Psoas muscle (tissue), 8 donors: ENCODE results near the gene CIP2A. TPM values are rescaled to one million over a fixed set of nuclear protein-coding genes. Genes with fewer than 3 reads are reported as not detected.
A peak's percentile ranks its signal among the peaks of the same experiment; 100 is the strongest.

Experiments
- ATAC-seq, 4 donors: fragments of 200-7000 bp; cut with Tn5 transposase; one replicate each; pipeline ENCODE4 v1.9.1; 2020; ENCODE audit warnings: moderate library complexity in 3 of 4, mild to moderate bottlenecking in 2 of 4
- DNase-seq, 2 donors: peaks; one replicate each; pipeline ENCODE4 v3.0.0-alpha.2; 2020
- H3K27ac ChIP-seq: fragments of 200-600 bp; one replicate; pipeline ENCODE4 v1.8.0; 2022
- H3K27me3 ChIP-seq, 3 donors: fragments of 200-600 bp in 1 of 3; one replicate each; pipeline versions ENCODE4 v1.6.1 to v1.8.0; 2013 to 2022; ENCODE audit warnings: low read length in 2 of 3, mild to moderate bottlenecking in 2 of 3, moderate library complexity in 1 of 3; ENCODE audit not compliant: insufficient read depth in 3 of 3
- H3K36me3 ChIP-seq, 2 donors: fragments of 200-600 bp in 1 of 2; one replicate each; pipeline versions ENCODE4 v1.6.1 to v1.8.0; 2013 to 2022; ENCODE audit warnings: low read depth in 1 of 2, mild to moderate bottlenecking in 1 of 2, moderate library complexity in 1 of 2; ENCODE audit not compliant: insufficient read depth in 1 of 2
- H3K4me1 ChIP-seq: fragments of 200-600 bp; one replicate; pipeline ENCODE4 v1.8.0; 2022
- H3K4me3 ChIP-seq: fragments of 200-600 bp; one replicate; pipeline ENCODE4 v1.8.0; 2022; ENCODE audit warnings: mild to moderate bottlenecking
- H3K9me3 ChIP-seq: fragments of 200-600 bp; one replicate; pipeline ENCODE4 v1.8.0; 2022
- CTCF ChIP-seq: fragments of 200-600 bp; IDR thresholded peaks from one replicate; pipeline ENCODE4 v1.8.0; 2022; ENCODE audit warnings: antibody characterized with exemption
- WGBS, 3 donors: extraction: QIAGEN DNeasy Blood & Tissue Kit; methylation state at CpG; one replicate each; pipeline versions ENCODE4 v1.1.6 to v1.1.7; 2013; 5-methylcytosine and 5-hydroxymethylcytosine counted together
- intact Hi-C, 2 donors: fragments of 100-400 bp; cut with DNase I; formaldehyde crosslinking; loops; one replicate each; pipeline versions ENCODE4 v1.11.0 to v1.14.2; 2022
- polyA plus RNA-seq, 3 donors: library from polyadenylated mRNA; stranded (reverse); fragments of 200-250 nt; gene quantifications; one replicate each; pipeline ENCODE4 v1.2.3, GENCODE V29; 2013
- total RNA-seq, 4 donors: library from RNA; stranded (reverse); fragmentation: NEBNext Ultra II Directional in 2 of 4; extraction: Animal tissue kit (Norgen Biotek cat#: 25700) in 2 of 4; gene quantifications; one replicate each; pipeline versions ENCODE4 v1.2.1 to v1.2.4, GENCODE V29; 2021 to 2023
- donor health status: healthy with polysubstance abuse.
- donor health status: DM: no; HTN: no; CAD: no; lungs with moderate emphysema.
- donor health status: Bipolar disorder and iron deficiency.
- donor health status: healthy.
- donor health status: DM: yes; HTN: yes; CAD: no.
- donor health status: DM: no; HTN: no; CAD: no.
- donor health status: DM: no; HTN: no; CAD: no.
- donor health status: DM: yes; HTN: yes; CAD: no.

The CIP2A gene
- total and polyA plus RNA-seq, 7 donors = 0.31 to 1.7 (median 0.93) TPM

GRCh38 chr3:108595321-108595720 lies 6.1 kb upstream of the CIP2A start:
- Histone ChIP-seq H3K36me3 (no peaks in the 10 kb centered on the region), H3K4me3 (no peak overlapping the region), H3K27me3 (no peaks in the 10 kb centered on the region), H3K4me1 (peaks cover 15% of the 10 kb centered on the region), H3K9me3 (no peaks in the 10 kb centered on the region), H3K27ac (no peak overlapping the region)
- DNase-seq (no peak), ATAC-seq (no peak)
- 96 to 99% (median 99%) methylated on average over 2 of the region's 2 CpGs for WGBS, 3 donors
- intact Hi-C loops = no loop called here
- no peak for TF ChIP-seq CTCF

- H3K27me3 ChIP-seq = no peaks in the 10 kb centered on the region
- H3K27ac ChIP-seq = peak overlapping the region; percentile 93
- intact Hi-C loops = no loop called here
- DNase-seq = no peak
- no peak for ATAC-seq
- H3K36me3 ChIP-seq = no peaks in the 10 kb centered on the region
- peaks cover 10% of the 10 kb centered on the region for H3K4me1 ChIP-seq
- peak overlapping the region; percentile 87 for H3K4me3 ChIP-seq
- H3K9me3 ChIP-seq = no peaks in the 10 kb centered on the region
- no peak for TF ChIP-seq CTCF
- WGBS, 3 donors = 12 to 19% (median 14%) methylated on average over 4 of the region's 4 CpGs
These were observed 1.2 kb upstream of the CIP2A start for GRCh38 chr3:108590460-108590859.

DNA sequence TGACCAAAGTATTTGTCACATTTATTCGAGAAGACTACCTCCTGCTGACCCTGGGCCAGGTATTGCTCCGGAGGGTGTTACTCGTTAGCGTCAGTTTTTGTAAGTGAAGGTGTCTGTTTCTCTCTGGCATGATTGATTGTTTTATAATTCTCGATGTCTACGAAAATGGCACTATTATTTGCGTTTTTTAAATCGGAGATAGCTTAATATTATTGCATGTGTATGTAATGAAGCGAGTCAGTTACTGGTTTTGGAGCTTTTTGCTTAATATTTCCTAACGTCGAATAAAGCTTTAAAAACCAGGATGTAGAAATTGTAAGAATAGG lies 723 bp upstream of the CIP2A start:
- Histone ChIP-seq H3K27me3 (no peaks in the 10 kb centered on the region), H3K27ac (peak overlapping the region; percentile 93), H3K36me3 (no peaks in the 10 kb centered on the region), H3K9me3 (no peaks in the 10 kb centered on the region), H3K4me3 (peak overlapping the region; percentile 87), H3K4me1 (peaks cover 10% of the 10 kb centered on the region)
- ATAC-seq = no peak
- intact Hi-C loops = no loop called here
- TF ChIP-seq CTCF = no peak
- 0 to 1% (median 1%) methylated on average over 11 of the region's 11 CpGs for WGBS, 3 donors
- no peak for DNase-seq

- no peak for ATAC-seq
- Histone ChIP-seq H3K36me3 (no peaks in the 10 kb centered on the region), H3K9me3 (no peaks in the 10 kb centered on the region), H3K4me3 (peak overlapping the region; percentile 87), H3K27ac (peak overlapping the region; percentile 93), H3K27me3 (no peaks in the 10 kb centered on the region), H3K4me1 (peaks cover 10% of the 10 kb centered on the region)
- intact Hi-C loops = no loop called here
- DNase-seq = no peak
- TF ChIP-seq CTCF = no peak
- WGBS, 3 donors = 1 to 2% (median 1%) methylated on average over 8 of the region's 8 CpGs
These were observed 637 bp downstream of the CIP2A start for GRCh38 chr3:108588601-108589000.

- TF ChIP-seq CTCF = no peak
- WGBS, 3 donors = 88 to 96% (median 94%) methylated on average over 2 of the region's 2 CpGs
- intact Hi-C loops = no loop called here
These were observed 11.2 kb downstream of the CIP2A start for GRCh38 chr3:108578064-108578463.

More at GRCh38 chr3:108578064-108578463, 11.2 kb downstream of the CIP2A start:
- no peak overlapping the region for H3K4me3 ChIP-seq
- no peak for DNase-seq
- H3K27ac ChIP-seq = no peak overlapping the region
- H3K36me3 ChIP-seq = no peaks in the 10 kb centered on the region
- no peak for ATAC-seq
- no peaks in the 10 kb centered on the region for H3K4me1 ChIP-seq
- no peaks in the 10 kb centered on the region for H3K9me3 ChIP-seq
- no peaks in the 10 kb centered on the region for H3K27me3 ChIP-seq
